ENCODE data around the gene TMEM41B.

DNA sequence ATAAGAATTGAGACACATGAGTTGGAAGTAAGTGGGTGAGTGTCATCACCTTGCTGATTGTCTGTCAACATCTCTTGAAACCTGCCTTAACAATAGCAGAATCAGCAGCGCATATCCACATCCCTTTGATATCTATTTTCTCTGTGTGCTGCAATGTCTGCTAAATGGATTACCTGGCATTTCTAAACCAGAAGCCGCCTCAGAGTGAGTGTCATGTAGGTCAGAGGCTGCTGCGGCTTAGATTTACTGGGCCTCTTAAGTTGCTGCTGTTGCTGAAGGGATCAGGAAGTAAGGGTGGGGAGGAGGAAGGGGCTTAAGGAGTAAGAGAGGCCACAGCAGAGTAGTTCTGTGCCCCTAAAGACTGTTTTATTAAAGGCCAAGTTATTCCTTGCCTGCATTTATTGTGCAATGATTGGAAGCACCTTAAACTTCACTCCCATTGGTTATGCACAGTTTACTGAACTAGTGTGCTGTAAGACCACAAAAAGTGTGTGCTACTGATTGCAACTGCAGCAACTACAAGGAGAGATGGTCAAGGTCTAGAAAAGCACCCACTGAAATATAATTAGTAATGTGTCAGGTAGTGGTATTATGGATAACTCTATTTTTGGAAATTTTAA is 29.8 kb upstream of the TMEM41B start:
- TF ChIP-seq, protein P1, sequence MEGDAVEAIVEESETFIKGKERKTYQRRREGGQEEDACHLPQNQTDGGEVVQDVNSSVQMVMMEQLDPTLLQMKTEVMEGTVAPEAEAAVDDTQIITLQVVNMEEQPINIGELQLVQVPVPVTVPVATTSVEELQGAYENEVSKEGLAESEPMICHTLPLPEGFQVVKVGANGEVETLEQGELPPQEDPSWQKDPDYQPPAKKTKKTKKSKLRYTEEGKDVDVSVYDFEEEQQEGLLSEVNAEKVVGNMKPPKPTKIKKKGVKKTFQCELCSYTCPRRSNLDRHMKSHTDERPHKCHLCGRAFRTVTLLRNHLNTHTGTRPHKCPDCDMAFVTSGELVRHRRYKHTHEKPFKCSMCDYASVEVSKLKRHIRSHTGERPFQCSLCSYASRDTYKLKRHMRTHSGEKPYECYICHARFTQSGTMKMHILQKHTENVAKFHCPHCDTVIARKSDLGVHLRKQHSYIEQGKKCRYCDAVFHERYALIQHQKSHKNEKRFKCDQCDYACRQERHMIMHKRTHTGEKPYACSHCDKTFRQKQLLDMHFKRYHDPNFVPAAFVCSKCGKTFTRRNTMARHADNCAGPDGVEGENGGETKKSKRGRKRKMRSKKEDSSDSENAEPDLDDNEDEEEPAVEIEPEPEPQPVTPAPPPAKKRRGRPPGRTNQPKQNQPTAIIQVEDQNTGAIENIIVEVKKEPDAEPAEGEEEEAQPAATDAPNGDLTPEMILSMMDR (IDR thresholded peaks at IDR 0.05; ENCODE audit: control extremely low read depth in 1 of 3, insufficient read depth in 1 of 3, low read depth in 1 of 3, low read length in 3 of 3) = no peak
- TF ChIP-seq SIRT6 (IDR thresholded peaks at IDR 0.05; ENCODE audit: low read length) = no peak
- TF ChIP-seq SIN3A (conservative IDR thresholded peaks at IDR 0.05 in 1 of 2, IDR thresholded peaks at IDR 0.05 in 1 of 2; ENCODE audit: low read depth in 1 of 2, low read length in 2 of 2) = no peak
- no peak for TF ChIP-seq CHD2 (IDR thresholded peaks at IDR 0.05; ENCODE audit: low read length)
- TF ChIP-seq CEBPB (IDR thresholded peaks at IDR 0.05; ENCODE audit: low read depth, low read length) = no peak
- TF ChIP-seq SIX5 (IDR thresholded peaks at IDR 0.05; ENCODE audit: low read depth, low read length) = no peak
- no peak for TF ChIP-seq RNF2 (IDR thresholded peaks at IDR 0.05; ENCODE audit: borderline replicate concordance, low read depth, low read length, missing control alignments, poor library complexity, severe bottlenecking)
- no peak for TF ChIP-seq TCF12 (IDR thresholded peaks at IDR 0.05; ENCODE audit: low read depth, low read length)
- no peak for TF ChIP-seq BACH1 (IDR thresholded peaks at IDR 0.05; ENCODE audit: low read length)
- TF ChIP-seq RFX5 (IDR thresholded peaks at IDR 0.05; ENCODE audit: borderline replicate concordance, low read depth, low read length) = no peak
- no peak for TF ChIP-seq YY1 (IDR thresholded peaks at IDR 0.05; ENCODE audit: low read depth, low read length)
- TF ChIP-seq POLR2A (IDR thresholded peaks at IDR 0.05; ENCODE audit: control extremely low read depth in 1 of 2, low read depth in 2 of 2, low read length in 2 of 2) = no peak

All from H1 (cell line).